MM.1S (cell line): ENCODE measurements around the gene ZNF827.

ENCODE experiments used
- EZH2 ChIP-seq: fragments of 300-600 bp; sonication (generic); optimal IDR thresholded peaks from 2 replicates; pipeline ENCODE3; 2017; ENCODE audit warnings: low read depth, mild to moderate bottlenecking, antibody characterized with exemption, low read length, mixed read lengths
- TF ChIP-seq, protein P1 (sequence below): fragments of 300-600 bp; sonication (generic); IDR thresholded peaks from 2 replicates; pipeline ENCODE4 v1.5.1; 2016; ENCODE audit warnings: antibody characterized with exemption, low read length, mixed read lengths

DNA sequence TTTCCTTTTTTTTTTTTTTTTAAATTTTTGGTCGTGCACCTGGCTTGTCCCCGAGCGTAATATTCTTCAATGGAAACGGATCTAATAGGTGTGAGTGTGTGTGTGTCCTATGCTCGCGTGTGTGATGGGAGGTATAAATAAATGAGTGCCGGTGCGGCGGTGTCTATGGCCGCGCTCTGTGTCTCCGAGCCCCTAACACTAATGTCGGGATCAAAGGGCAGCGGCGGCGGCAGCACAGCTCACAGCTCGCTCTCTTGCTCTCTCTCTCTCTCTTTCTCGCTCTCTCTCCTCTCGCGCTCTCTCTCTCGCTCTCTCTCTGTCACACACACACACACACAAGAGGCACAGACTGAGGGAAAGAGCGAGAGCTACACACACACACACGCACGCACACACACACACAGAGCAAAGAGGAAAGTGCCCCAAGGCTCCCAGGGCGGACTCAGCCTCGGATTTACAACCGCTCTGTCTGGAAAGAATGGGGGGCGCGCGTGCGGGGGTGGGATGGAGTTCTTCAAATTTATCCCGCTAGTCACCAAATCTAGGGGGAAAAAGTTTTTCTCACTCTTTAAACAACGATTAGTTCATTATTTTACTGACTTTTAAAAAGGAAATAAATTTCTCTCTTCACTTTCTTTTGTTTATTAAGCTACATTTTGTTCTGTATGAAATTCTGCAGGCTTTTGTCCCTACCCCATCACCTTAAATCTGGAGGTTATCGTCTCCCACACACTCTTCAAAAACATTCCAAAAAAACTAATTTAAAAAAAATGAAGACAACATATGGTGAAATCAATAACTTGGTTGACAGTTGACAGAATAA, at the start of gene ZNF827:
- TF ChIP-seq, protein P1, sequence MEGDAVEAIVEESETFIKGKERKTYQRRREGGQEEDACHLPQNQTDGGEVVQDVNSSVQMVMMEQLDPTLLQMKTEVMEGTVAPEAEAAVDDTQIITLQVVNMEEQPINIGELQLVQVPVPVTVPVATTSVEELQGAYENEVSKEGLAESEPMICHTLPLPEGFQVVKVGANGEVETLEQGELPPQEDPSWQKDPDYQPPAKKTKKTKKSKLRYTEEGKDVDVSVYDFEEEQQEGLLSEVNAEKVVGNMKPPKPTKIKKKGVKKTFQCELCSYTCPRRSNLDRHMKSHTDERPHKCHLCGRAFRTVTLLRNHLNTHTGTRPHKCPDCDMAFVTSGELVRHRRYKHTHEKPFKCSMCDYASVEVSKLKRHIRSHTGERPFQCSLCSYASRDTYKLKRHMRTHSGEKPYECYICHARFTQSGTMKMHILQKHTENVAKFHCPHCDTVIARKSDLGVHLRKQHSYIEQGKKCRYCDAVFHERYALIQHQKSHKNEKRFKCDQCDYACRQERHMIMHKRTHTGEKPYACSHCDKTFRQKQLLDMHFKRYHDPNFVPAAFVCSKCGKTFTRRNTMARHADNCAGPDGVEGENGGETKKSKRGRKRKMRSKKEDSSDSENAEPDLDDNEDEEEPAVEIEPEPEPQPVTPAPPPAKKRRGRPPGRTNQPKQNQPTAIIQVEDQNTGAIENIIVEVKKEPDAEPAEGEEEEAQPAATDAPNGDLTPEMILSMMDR = no peak
- no peak for TF ChIP-seq EZH2
